Hypothalamus (tissue), 51 donors: ENCODE data around the gene TRAF3IP1.
A peak's percentile ranks its signal among the peaks of the same experiment; 100 is the strongest.
"Not testable (repeated sequence)": the region's sequence is repeated elsewhere in the genome, so short reads cannot be mapped to it uniquely, and the experiment has no call there.

ENCODE experiments used
- DNase-seq, 51 donors: peaks; one replicate each; lab custom pipeline; 2025; lab: John Stamatoyannopoulos, UW

The TRAF3IP1 gene

DNA sequence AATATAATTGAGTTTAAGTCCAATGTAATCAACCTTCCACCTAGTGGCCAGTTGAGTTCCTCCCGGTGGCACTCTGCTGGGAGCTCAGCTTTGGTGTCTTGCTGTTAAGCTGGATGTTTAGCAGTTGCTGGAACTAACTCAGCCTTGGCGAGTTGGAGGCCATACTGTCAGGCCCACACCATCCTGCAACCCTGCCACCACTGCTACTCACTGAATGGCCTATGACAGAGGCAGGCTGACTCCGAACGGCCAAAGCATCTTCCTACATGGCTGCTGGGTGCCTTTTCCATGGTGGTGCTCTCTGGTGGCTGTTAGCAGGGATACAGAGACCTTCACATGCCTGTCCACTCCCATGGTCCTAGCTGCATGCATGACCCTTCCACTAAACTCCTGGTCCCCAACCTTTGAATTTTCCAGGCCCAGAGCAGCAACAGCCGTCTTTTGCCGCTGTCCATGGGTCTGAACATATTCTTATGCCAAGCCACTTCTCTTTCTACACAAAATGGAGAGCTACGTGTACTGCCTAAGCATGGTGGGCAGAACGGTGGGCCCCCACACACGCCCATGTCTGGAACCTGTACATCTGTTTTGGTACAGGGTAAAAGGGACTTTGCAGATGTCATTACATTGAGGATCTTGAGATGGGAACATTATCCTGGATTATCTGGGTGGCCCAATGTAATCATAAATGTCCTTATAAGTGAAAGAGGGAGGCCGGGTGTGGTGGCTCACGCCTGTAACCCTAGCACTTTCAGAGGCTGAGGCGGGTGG lies 15.0 kb upstream of the TRAF3IP1 start:
- no peak for DNase-seq

DNA sequence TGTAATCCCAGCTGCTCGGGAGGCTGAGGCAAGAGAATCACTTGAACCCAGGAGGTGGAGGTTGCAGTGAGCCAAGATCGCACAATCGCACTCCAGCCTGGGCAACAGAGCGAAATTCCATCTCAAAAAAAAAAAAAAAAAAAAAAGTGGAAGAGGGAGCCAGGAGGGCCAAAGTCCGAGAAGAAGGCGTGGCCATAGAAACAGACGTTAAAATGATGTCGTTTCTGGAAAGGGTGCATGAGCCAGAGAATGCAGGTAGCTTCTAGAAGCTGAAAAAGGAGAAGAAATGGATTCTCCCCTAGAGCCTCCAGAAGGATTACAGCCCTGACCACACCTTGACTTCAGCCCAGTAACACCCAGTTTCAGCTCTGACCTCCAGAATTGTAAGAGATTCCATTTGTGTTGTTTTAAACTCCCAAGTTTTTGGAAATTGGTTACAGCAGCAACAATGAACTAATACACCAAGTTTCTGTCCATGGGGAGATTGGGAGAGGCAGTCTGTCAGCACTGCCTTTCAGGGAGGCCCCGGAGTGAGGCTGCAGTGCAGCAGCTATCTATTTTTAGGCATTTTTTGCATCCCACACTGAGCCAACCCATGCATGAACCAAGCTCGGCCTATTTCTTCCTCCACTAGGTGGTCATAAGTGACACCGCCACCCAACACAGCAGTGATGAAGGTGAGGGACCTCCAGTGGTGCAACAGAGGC lies 14.2 kb upstream of the TRAF3IP1 start:
- no peak for DNase-seq

DNA sequence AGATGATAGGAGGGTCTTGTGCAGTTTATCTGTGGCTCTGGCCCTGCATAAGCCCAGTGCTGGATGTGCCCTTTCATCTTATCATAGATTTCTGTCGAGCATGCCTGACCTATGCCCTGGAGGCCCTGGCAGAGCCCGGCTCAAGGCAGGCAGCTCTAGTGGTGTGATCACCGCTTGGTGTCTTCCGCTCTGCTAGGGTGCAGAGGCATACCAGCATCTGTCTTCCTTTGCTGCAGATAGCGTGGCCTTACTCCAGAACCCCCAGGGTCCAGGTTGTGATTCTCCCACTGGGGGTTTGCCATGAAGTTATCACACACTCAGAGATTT lies 13.7 kb upstream of the TRAF3IP1 start:
- no peak for DNase-seq

DNA sequence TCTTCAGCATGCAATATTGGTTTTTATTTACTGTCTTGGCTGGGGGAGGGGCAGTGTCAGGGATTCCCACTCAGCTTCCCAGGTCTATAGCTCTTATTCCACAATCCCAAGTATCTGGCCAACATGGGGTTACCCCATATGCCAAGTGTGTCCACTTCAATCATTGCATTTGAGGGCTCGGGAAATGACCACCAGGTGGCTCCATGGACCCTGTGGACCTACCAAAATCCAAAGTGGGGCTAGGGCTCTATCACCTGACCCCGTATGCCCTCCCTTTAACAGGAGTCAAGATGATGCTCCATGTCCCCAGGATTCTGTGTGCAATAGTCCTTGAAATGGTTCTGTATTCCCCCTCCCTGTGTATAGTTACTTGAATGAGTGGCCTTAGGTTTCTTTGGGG lies 12.1 kb upstream of the TRAF3IP1 start:
- no peak for DNase-seq

DNA sequence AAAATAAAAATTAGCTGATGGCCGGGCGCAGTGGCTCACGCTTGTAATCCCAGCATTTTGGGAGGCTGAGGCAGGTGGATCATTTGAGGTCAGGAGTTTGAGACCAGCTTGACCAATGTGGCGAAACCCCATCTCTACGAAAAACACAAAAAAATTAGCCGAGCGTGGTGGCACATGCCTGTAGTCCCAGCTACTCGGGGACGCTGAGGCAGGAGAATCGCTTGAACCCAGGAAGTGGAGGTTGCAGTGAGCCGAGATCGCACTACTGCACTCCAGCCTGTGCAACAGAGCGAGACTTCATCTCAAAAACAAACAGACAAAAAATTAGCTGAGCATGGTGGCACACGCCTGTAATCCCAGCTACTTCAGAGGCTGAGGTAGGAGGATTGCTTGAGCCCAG lies 9.6 kb upstream of the TRAF3IP1 start:
- DNase-seq: not testable (repeated sequence)

DNA sequence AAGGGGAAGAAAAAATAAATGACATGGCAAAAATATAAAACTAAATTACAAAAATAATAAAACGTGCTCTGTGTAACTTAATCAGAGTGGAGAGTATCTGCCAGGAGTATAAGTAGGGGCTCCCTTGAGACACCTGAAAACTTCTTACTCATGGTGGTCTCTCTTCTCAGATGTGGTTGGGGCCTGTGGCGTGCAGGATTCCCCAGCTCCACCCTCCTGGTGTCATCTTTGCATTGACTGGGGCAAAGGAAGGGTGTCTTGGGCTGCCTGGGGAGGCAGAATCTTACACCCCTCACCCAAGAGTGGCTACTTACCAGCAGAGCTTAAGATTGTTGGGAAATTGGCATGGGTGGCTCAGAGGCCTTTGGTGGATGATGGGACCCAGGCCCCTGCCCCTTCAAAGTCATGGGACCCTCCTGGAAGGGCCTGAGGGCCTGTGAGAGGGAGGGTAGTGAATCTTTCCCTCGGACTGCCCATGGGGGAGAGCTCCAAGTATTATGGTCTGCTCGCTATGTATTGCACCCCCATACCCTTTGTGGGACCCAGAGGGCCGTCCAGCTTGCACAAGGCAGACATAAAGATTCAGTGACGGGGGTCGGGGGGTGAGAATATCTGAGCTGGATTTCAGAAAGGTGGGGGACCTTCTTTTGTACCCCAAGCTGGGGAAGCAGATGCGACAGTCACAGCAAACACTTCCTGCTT lies 6.9 kb upstream of the TRAF3IP1 start:
- DNase-seq: no peak

DNA sequence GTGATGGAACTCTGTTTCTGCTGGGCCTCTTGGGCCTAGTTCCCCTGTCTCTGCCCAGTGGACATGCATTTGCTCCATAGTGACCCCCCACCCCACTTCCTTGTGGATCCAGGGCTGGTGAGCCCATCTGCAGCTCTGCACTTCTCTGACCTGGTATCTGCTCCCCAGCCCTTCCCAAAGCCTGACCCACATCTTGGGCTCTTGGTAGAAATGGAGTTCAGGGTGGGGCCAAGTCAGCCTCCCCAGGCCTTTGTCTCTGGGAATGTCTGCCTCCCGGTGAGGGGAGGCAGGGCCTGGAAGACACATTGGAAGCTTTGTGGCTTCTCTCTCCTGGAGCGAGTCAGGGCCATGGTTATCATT lies 6.3 kb upstream of the TRAF3IP1 start:
- no peak for DNase-seq

DNA sequence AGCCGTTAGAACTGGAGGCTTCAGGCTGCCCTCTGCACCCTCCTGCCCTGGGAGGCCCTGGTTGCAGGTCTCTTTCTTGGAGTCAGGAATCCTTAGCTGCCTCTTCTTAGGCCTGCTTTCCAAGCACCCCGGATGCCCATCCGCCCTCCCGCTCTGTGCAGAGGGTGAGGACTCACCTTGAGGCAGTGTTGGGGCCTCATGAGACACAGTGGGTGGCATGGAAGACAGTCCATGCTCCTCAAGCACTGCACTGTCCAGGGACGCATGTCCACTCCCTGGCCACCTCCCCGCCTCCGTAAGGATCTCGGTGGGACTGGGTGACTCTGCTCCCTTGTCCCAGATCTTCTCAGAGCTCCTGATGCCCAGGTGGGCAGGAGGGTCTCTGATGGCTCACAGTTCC lies 5.7 kb upstream of the TRAF3IP1 start:
- DNase-seq: no peak

DNA sequence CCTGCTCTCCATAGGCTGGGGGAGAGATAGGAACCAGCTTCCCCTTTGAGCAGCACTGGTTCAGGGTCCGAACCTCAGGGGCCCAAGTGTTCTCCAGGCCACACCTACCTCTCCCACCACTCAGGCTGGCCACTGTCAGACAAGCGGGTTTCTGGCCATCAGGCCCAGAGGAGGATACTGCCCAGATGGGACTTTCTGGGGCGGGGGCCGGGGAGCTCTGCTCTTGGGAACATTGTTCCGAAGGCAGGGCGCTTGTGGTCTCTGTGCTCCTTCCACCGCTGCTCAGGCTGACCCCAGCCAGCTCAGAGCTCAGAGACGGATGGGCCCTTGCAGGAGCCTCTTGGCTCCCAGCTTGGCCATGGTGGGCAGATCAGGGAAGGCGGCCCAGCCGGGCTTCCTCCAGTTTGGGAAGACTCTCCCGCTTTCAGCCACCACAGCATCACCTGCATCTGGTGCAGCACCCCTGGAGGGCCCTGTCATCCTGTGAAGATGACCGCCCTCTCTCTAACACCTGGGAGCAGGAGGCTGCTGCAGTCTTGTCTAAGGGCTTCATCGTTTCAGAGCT lies 5.2 kb upstream of the TRAF3IP1 start:
- no peak for DNase-seq

DNA sequence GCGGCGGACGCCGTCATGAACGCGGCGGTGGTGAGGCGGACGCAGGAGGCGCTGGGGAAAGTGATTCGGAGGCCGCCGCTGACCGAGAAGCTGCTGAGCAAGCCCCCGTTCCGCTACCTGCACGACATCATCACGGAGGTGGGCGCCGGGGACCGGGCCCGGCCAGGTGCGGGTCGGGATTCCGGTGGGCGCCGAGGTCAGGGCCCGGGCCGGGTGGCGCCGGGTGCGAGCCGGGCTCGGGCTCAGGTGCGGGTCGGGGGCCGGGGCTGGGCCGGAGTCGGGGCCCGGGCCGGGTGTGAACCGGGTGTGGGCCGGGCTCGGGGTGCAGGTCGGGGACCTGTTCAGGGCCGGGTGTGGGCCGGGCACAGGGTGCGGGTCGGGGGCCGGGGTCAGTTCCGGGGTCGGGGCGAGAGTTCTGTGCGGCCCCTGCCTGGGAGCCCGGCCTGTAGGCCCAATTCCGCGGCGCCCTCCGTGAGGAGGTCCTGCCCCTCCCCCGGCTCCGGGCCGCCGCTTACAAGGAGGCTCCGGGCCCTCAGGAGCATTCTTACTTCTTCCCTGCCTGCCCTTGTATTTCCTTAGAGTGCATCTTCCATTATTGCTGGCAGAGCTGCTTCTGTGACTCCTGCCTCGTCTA lies 447 bp downstream of the TRAF3IP1 start:
- peak in 4 of 51 donors; percentile 33 to 47 (median 40) for DNase-seq

DNA sequence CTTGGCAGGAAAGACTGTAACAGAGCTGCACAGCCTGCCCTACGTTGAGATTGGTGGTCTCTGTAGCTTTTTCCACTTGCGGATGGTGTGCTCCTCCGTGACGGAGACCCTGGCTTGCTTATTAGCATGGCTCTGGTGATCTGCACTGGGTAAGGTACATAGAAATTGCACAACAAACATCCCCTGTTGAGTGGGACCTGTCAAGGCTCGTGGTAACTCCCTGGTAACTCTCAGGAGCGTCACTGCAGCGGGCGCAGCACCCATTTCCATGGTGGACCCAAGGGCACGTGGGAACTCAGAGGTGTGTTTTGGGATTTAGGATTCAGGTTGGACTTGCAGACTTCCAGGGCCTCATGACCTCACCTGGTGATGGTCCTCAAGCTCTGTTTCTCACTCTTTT lies 1.1 kb downstream of the TRAF3IP1 start:
- no peak for DNase-seq

DNA sequence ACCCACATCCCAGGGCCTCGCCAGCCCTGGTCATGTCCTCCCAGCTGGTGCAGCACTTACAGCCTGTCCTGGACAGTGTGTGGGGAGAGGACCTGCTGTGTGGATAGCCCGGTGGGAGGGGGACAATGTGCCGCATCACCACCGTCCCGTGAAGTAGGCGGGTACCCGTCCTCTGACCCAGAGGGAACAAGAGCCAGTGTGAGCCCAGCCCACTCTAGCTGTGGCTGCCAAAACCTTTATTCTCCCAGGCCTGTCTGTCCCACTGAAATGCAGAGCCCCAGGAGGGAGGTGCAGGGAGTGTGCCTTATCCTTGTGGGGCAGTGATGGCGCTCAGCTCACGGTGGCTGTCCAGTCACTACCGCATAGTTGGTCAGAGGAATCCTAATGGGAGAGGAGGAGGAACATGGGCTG lies 1.7 kb downstream of the TRAF3IP1 start:
- no peak for DNase-seq

DNA sequence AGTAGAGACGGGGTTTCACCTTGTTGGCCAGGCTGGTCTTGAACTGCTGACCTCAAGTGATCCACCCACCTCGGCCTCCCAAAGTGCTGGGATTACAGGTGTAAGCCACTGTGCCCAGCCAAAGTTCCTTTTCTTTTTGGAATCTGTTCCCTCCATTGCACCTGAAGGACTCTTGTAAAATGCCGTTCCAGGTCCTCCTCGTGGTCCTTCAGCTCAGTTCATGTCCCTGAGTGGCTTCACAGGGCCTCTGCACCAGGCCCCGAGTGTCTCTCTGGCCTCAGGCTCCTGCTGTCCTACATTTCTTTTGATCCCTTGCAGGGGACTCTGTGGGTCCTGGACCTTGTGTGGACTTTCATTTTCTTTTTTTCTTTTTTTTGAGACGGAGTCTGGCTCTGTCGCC lies 3.9 kb downstream of the TRAF3IP1 start:
- not testable (repeated sequence) for DNase-seq

DNA sequence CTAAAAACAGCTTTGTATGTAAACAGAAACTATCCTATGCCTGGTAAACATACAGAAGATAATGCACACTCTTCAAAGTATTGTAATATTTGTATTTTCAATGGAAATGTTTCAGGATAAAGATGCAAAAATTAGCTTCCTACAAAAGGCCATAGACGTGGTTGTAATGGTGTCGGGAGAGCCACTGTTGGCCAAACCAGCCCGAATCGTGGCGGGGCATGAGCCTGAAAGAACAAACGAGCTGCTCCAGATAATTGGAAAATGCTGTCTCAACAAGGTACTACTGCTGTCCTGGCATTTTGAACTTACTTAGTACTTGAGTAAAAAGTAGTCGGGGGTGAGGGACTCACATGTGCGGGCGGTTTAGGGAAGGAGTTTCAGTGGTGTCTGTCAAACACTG lies 5.4 kb downstream of the TRAF3IP1 start:
- no peak for DNase-seq

DNA sequence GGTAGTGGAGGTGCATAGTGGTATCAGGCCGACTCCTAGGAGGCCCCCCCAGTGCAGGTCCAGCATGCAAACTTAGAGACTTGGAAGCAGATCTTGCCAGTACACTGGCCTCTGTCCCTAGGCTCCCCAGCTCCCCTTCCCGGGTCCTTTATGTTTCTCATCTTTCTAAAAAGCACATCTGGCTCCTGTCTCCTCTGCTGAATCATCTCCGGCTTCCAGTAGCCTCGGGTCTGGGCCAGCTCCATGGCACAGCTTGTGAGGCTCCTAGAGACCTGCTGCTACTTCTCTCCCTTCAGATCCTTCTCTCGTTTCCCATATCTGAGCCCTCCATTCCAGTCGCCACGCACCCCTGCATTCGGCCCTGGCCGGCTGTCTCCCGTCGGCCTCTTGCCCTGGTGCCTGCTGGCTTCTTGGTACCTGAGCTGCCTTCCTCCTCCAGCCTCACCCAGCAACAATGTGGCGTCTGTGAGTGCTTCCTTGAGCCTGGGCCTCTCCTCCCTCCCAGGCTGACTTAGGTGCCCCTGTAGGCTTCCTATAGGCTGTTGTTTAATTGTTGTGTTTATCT lies 6.6 kb downstream of the TRAF3IP1 start:
- no peak for DNase-seq

DNA sequence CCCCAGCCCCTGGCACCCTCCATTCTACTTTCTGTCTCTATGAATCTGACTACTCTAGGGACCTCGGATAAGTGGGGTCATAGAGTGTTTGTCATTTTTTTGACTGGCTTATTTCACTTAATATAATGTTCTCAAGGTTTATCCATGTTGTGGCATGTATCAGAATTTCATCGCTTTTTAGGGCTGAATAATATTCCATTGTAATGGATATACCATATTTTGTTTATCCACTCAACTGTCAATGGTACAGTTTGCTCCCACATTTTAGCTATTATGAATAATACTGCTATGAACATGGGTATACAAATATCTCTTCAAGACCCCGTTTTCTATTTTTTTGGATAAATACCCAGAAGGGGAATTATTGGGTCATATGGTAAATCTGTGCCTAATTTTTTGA lies 7.4 kb downstream of the TRAF3IP1 start:
- DNase-seq: no peak

DNA sequence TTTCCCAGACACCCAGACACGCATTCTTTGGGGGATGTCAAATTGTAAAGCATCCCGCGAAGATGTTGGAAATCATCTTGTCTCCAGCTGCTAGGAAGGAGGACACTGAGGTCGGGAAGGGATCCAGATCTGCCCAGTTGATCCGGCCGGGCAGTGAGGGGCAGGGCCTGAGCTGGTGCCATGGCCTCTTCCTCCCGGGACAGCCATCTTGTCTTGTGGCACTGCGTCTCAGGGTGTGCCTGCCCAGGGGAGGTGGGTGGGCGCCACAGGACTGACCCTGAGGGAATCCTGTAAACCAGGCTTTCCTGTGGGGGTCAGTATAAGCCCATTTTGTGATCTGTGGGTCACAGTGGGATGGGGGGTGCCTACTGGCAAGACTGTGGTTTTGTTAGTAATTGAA lies 10.1 kb downstream of the TRAF3IP1 start:
- DNase-seq: no peak

DNA sequence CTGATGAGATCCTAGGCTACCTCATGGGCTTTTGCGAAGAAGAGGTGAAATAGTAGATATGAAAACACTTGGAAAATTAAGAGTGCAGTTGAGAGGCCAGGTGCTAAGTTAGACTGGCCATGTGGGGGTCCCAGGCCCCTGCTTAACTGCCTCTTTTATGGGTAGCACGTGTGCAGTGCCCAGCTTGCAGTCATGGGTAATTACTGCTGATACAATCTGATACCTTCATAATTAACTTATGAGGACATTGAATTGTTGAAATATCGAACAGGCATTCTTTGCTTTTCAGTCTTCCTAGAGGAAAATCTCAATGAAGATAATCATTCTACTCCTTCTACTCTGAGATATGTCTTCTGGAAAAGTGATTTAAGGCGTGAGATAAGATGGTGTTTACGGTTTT lies 11.6 kb downstream of the TRAF3IP1 start:
- DNase-seq: no peak

DNA sequence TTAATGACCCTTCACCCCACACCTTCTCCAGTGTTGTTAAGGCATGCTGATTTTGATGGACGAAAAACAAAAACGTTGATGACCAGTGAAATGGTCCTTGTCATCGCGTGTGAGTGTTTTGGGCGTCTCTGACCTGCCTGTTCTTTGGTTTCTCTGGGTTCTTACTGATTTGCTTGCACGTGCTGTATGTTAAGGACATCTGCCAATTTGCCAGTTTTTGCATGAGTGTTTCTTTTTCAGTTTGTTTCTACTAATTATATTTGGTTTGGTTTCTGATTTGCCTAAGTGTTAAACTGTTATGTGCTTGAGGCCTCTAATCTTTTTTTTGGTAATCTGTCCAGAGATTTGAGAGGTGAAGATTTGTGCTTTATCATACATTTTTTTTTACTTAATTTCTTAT lies 14.6 kb downstream of the TRAF3IP1 start:
- DNase-seq: no peak

DNA sequence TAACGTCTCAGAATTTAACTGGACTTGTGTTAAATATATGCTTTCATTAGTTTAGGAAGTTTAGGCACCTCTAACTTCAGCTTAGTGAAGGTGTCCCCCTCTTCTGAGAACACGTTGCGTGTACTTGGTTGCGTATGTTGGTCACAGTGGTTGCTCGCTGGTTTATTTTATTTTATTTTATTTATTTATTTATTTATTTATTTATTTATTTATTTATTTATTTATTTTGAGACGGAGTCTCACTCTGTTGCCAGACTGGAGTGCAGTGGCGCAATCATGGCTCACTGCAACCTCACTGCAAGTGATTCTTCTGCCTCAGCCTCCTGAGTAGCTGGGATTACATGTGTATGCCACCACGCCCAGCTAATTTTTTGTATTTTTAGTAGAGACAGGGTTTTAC lies 15.3 kb downstream of the TRAF3IP1 start:
- not testable (repeated sequence) for DNase-seq

DNA sequence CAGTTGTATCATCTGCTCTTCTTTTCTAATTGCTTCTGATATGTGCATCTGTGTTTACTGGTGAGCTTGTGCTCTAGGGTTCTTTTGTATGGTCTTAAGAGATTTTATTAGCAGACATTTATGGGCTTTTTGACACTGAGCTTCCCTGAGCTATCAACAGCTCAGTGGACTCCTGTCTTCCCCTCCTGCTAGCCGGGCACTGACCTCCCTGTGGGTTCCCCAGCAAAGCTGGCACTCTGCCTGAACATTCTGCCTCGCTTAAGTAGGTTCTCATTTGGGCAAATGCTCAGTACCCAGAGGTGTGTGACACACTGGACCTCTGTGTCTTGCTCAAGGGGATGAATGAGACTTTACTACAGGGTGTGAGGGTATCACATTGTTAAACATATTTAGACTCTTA lies 15.8 kb downstream of the TRAF3IP1 start:
- DNase-seq: peak in 2 of 51 donors; percentile 17 to 28
